ENCODE measurements around the gene DNAJC8. TPM values are rescaled to one million over a fixed set of nuclear protein-coding genes. Genes with fewer than 3 reads are reported as not detected.

DNAJC8 gene
- total RNA-seq, 1 experiment from 2014 or later, result 135 TPM

DNA sequence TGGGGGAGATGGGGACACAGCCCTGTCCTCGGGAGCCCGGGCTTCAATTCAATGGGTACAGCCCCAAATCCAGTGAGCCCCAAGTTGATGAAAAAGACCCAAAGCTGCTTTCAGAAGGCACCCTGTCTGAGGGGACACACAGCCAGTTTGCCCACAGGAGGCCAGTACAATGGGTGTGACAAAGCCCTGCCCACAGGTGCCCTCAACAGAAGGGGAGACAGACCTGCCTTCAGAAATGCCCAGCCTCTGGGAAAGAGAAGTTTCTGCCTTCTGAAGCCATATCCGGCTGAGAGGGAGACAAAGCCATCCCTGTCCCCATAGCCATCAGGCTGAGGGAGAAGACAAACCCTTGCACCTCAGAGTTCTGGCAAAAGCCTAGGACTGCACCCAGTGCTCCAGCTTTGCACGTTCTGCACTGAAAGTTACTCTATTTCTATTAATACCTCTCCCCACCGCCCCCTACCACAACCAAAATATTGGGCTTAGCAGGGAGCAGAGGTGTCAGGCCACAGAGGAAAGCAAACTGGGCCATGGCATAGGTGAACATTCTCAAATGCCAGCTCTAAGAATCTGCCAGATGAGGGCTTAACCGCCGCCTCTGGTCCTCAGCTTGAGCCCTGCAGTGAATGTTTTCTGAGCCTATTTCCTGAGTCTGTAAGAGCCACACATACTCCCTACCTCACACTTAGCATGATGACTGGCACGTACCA lies 38.3 kb downstream of the DNAJC8 start:
- CTCF ChIA-PET, result no interaction called here
- BruUV-seq (replicated peaks), result no TSS peak

DNA sequence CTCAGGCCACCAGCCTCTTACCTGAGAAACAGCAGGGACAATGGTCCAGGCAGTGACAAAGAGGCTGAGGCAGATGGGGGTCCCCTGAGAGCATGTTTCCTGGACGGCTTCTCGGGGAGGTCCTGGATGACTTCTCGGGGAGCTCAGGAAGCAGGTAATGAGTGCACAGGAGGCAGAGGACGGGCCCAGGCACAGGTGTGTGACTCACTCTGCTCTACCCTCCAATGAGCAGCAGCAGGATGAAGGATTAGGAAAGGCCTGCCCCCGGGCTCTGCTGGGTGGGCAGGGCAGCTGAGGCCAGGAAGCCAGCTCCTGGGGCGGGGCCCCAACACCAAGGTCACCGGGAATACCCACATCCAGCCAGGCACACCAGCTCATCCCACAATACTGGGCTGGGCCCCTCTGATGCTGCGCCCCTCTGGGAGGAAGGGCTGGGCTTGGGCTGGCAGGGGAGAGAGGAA lies 39.1 kb downstream of the DNAJC8 start:
- ChIA-PET CTCF (no interaction called here), POLR2A (ENCODE audit: low non-redundant PET) (interaction anchor here (0.5 kb wide), 1 partner anchor 543 kb away, joined by 11 read pairs; the partner anchor contains the start of gene YTHDF2)
- no peak for TF ChIP-seq EZH2 (IDR thresholded peaks at IDR 0.05; ENCODE audit: borderline replicate concordance, low read depth, low read length, poor library complexity, severe bottlenecking)
- TF ChIP-seq, protein P1, sequence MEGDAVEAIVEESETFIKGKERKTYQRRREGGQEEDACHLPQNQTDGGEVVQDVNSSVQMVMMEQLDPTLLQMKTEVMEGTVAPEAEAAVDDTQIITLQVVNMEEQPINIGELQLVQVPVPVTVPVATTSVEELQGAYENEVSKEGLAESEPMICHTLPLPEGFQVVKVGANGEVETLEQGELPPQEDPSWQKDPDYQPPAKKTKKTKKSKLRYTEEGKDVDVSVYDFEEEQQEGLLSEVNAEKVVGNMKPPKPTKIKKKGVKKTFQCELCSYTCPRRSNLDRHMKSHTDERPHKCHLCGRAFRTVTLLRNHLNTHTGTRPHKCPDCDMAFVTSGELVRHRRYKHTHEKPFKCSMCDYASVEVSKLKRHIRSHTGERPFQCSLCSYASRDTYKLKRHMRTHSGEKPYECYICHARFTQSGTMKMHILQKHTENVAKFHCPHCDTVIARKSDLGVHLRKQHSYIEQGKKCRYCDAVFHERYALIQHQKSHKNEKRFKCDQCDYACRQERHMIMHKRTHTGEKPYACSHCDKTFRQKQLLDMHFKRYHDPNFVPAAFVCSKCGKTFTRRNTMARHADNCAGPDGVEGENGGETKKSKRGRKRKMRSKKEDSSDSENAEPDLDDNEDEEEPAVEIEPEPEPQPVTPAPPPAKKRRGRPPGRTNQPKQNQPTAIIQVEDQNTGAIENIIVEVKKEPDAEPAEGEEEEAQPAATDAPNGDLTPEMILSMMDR (conservative IDR thresholded peaks at IDR 0.05; ENCODE audit: low read depth, low read length), result no peak
- no TSS peak for BruUV-seq (replicated peaks)
- Histone ChIP-seq H3K36me3 (ENCODE audit: insufficient read depth, low read length, poor library complexity, severe bottlenecking) (no peaks in the 10 kb centered on the region), H3K4me1 (ENCODE audit: insufficient read depth, low read length, poor library complexity, severe bottlenecking) (no peaks in the 10 kb centered on the region), H3K9me3 (ENCODE audit: low read depth, low read length, poor library complexity, severe bottlenecking) (no peaks in the 10 kb centered on the region), H3K27ac (ENCODE audit: low read depth, low read length, poor library complexity, severe bottlenecking) (no peak overlapping the region), H3K27me3 (replicated peaks; ENCODE audit: insufficient read depth, low read depth, low read length, poor library complexity) (no peaks in the 10 kb centered on the region), H3K4me3 (ENCODE audit: low read depth, low read length, poor library complexity, severe bottlenecking) (no peak overlapping the region)
- DNase-seq (ENCODE audit: low spot score), result no peak
- intact Hi-C loops (cut with micrococcal nuclease; ENCODE audit: unreplicated experiment), result no loop called here

More for the DNA sequence above, 38.3 kb downstream of the DNAJC8 start:
- no peak overlapping the region for H3K4me3 ChIP-seq (ENCODE audit: low read depth, low read length, poor library complexity, severe bottlenecking)
- no peaks in the 10 kb centered on the region for H3K4me1 ChIP-seq (ENCODE audit: insufficient read depth, low read length, poor library complexity, severe bottlenecking)
- DNase-seq (ENCODE audit: low spot score), result no peak
- H3K9me3 ChIP-seq (ENCODE audit: low read depth, low read length, poor library complexity, severe bottlenecking), result no peaks in the 10 kb centered on the region
- intact Hi-C loops (cut with micrococcal nuclease; ENCODE audit: unreplicated experiment), result no loop called here
- H3K36me3 ChIP-seq (ENCODE audit: insufficient read depth, low read length, poor library complexity, severe bottlenecking), result peaks cover 4% of the 10 kb centered on the region
- no peak overlapping the region for H3K27ac ChIP-seq (ENCODE audit: low read depth, low read length, poor library complexity, severe bottlenecking)
- TF ChIP-seq, protein P1 (conservative IDR thresholded peaks at IDR 0.05; ENCODE audit: low read depth, low read length), result no peak
- TF ChIP-seq EZH2 (IDR thresholded peaks at IDR 0.05; ENCODE audit: borderline replicate concordance, low read depth, low read length, poor library complexity, severe bottlenecking), result no peak
- no peaks in the 10 kb centered on the region for H3K27me3 ChIP-seq (replicated peaks; ENCODE audit: insufficient read depth, low read depth, low read length, poor library complexity)
- POLR2A ChIA-PET (ENCODE audit: low non-redundant PET), result no interaction called here

DNA sequence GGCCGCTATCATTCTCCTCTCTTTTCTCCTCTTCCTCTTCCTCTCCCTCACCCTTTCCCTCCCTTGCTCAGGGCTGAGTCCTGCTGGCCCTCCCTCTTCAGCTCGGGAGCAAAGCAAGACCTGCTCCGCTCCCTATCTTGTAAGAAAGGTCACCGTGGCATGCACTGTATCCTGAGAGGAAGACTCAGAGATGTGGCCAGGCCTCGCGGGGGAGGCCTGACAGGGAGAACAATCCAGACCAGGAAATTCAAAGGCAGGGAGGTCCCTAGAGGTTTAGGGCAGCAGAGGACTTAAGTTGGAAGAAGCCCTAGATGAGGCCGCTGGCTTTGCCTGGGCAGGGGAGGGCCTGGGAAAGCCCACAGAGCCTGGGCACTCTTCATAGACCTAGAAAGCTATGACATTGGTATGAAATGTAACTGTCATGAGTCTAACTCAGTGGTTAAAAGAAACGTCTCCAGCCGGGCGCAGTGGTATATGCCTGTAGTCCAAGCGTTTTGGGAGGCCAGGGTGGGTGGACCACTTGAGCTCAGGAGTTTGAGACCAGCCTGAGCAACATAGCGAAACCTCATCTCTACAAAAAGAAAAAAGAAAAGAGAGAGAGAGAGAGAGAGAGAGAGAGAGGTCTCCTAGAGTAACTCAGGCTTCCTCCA lies 41.7 kb downstream of the DNAJC8 start:
- TF ChIP-seq EZH2 (IDR thresholded peaks at IDR 0.05; ENCODE audit: borderline replicate concordance, low read depth, low read length, poor library complexity, severe bottlenecking), result no peak
- TF ChIP-seq, protein P1 (conservative IDR thresholded peaks at IDR 0.05; ENCODE audit: low read depth, low read length), result no peak
- POLR2A ChIA-PET (ENCODE audit: low non-redundant PET), result interaction anchor here (0.6 kb wide), 1 partner anchor 316 kb away, joined by 20 read pairs; no protein-coding TSS in a partner anchor
- Histone ChIP-seq H3K4me1 (ENCODE audit: insufficient read depth, low read length, poor library complexity, severe bottlenecking) (no peaks in the 10 kb centered on the region), H3K4me3 (ENCODE audit: low read depth, low read length, poor library complexity, severe bottlenecking) (no peak overlapping the region), H3K9me3 (ENCODE audit: low read depth, low read length, poor library complexity, severe bottlenecking) (no peaks in the 10 kb centered on the region), H3K36me3 (ENCODE audit: insufficient read depth, low read length, poor library complexity, severe bottlenecking) (no peaks in the 10 kb centered on the region), H3K27me3 (replicated peaks; ENCODE audit: insufficient read depth, low read depth, low read length, poor library complexity) (no peaks in the 10 kb centered on the region), H3K27ac (ENCODE audit: low read depth, low read length, poor library complexity, severe bottlenecking) (no peak overlapping the region)
- no peak for DNase-seq (ENCODE audit: low spot score)
- BruUV-seq (replicated peaks), result no TSS peak
- CTCF ChIA-PET, result no interaction called here
- intact Hi-C loops (cut with micrococcal nuclease; ENCODE audit: unreplicated experiment), result no loop called here
